ENCODE data around the gene ZNF195.
"Not testable (repeated sequence)": the region's sequence is repeated elsewhere in the genome, so short reads cannot be mapped to it uniquely, and the experiment has no call there.

DNA sequence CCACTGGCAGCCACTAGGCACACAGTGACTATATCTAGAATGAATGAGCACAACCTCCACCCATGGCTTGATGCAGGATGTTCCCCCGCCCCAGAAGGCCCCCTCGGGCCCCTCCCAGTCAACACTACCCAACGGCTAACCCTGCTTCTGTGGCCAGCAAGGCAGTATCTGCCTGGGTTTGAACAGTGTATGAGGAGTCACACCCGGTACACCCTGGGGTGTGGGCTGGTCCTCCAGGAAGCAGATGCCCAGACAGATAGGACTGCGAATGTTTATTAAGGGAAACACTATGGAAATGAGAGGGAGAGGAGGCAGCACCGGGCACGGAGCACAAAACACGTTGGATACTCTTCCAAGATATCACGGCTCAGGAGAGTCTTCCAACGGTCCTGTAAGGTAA is 42.5 kb downstream of the ZNF195 start:
- TF ChIP-seq EZH2 (IDR thresholded peaks at IDR 0.05; ENCODE audit: low read depth, low read length, severe bottlenecking); SP2 (IDR thresholded peaks at IDR 0.05; ENCODE audit: low read length); SP4 (IDR thresholded peaks at IDR 0.05; ENCODE audit: low read length): not testable (repeated sequence)

All from H1 (cell line).